ENCODE results near the gene SDK1. TPM values are rescaled to one million over a fixed set of nuclear protein-coding genes. Genes with fewer than 3 reads are reported as not detected.

Gene SDK1
- polyA plus RNA-seq, 2 of the 4 experiments (the other 2 are of a cell fraction) = 0.12 to 0.28 TPM

DNA sequence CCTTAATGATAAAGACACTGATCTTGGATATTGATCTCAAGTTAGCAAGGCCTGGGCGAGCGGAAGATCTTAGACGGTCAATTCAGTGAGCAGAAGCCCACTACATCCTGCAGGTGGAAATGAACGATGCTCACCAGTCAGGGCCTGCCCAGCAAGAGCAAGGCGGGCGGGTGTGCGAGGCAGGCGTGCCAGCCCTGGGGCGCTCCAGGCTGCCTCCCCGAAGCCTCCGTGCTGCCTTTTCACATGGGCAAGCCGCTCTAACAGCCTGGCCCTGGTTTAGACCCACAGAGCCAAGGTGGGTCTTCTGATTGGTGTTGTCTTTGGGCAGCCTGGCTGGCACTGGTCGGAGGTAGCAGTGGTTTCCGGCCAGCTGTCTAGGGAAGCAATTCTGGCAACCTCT lies 906.0 kb downstream of the SDK1 start:
- POLR2A ChIA-PET = no interaction called here
- Histone ChIP-seq H3K9me3 (no peaks in the 10 kb centered on the region), H3K27ac (no peak overlapping the region), H3K4me1 (no peaks in the 10 kb centered on the region), H3K4me3 (no peak overlapping the region), H3K4me2 (no peak overlapping the region)
- CTCF ChIA-PET = no interaction called here
- WGBS (ENCODE audit: missing lambda C conversion rate) = 66% methylated on average over 8 of the region's 14 CpGs
- TF ChIP-seq MYC (IDR thresholded peaks at IDR 0.05; ENCODE audit: borderline replicate concordance, low read length) = no peak
- TF ChIP-seq TP53 (CRISPR knock-in tag; IDR thresholded peaks at IDR 0.05) = no peak
- no peak for TF ChIP-seq TFCP2L1 (CRISPR knock-in tag; IDR thresholded peaks at IDR 0.05)
- TF ChIP-seq, protein P1, sequence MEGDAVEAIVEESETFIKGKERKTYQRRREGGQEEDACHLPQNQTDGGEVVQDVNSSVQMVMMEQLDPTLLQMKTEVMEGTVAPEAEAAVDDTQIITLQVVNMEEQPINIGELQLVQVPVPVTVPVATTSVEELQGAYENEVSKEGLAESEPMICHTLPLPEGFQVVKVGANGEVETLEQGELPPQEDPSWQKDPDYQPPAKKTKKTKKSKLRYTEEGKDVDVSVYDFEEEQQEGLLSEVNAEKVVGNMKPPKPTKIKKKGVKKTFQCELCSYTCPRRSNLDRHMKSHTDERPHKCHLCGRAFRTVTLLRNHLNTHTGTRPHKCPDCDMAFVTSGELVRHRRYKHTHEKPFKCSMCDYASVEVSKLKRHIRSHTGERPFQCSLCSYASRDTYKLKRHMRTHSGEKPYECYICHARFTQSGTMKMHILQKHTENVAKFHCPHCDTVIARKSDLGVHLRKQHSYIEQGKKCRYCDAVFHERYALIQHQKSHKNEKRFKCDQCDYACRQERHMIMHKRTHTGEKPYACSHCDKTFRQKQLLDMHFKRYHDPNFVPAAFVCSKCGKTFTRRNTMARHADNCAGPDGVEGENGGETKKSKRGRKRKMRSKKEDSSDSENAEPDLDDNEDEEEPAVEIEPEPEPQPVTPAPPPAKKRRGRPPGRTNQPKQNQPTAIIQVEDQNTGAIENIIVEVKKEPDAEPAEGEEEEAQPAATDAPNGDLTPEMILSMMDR (IDR thresholded peaks at IDR 0.05) = no peak
- TF ChIP-seq, protein P2, sequence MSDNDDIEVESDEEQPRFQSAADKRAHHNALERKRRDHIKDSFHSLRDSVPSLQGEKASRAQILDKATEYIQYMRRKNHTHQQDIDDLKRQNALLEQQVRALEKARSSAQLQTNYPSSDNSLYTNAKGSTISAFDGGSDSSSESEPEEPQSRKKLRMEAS (IDR thresholded peaks at IDR 0.05) = no peak
- no peak for TF ChIP-seq CBX2 (IDR thresholded peaks at IDR 0.05; ENCODE audit: borderline replicate concordance, low read depth)
- TF ChIP-seq HOXA7 (CRISPR knock-in tag; IDR thresholded peaks at IDR 0.05) = no peak
- DNase-seq (ENCODE audit: low read depth in 1 of 2, low spot score in 1 of 2) = no peak
- no peak for FAIRE-seq
- no peak for ATAC-seq

- ChIA-PET POLR2A (no interaction called here), CTCF (interaction anchor here (1.0 kb wide), 1 partner anchor 271 kb away, joined by 3 read pairs; no protein-coding TSS in a partner anchor)
- TF ChIP-seq FOXS1 (CRISPR knock-in tag; IDR thresholded peaks at IDR 0.05) = no peak
- TF ChIP-seq POLR2A (IDR thresholded peaks at IDR 0.05; ENCODE audit: low read length) = no peak
- TF ChIP-seq, protein P3, sequence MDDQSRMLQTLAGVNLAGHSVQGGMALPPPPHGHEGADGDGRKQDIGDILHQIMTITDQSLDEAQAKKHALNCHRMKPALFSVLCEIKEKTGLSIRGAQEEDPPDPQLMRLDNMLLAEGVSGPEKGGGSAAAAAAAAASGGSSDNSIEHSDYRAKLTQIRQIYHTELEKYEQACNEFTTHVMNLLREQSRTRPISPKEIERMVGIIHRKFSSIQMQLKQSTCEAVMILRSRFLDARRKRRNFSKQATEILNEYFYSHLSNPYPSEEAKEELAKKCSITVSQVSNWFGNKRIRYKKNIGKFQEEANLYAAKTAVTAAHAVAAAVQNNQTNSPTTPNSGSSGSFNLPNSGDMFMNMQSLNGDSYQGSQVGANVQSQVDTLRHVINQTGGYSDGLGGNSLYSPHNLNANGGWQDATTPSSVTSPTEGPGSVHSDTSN (IDR thresholded peaks at IDR 0.05) = no peak
- no peak for TF ChIP-seq HDAC2 (IDR thresholded peaks at IDR 0.05)
- TF ChIP-seq, protein P4, sequence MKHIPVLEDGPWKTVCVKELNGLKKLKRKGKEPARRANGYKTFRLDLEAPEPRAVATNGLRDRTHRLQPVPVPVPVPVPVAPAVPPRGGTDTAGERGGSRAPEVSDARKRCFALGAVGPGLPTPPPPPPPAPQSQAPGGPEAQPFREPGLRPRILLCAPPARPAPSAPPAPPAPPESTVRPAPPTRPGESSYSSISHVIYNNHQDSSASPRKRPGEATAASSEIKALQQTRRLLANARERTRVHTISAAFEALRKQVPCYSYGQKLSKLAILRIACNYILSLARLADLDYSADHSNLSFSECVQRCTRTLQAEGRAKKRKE (CRISPR knock-in tag; IDR thresholded peaks at IDR 0.05; ENCODE audit: low read depth) = no peak
- TF ChIP-seq FOSL2 (IDR thresholded peaks at IDR 0.05) = no peak
- TF ChIP-seq FOSL2 (CRISPR knock-in tag; IDR thresholded peaks at IDR 0.05) = no peak
- TF ChIP-seq, protein P2 (IDR thresholded peaks at IDR 0.05) = no peak
- TF ChIP-seq, protein P1 (IDR thresholded peaks at IDR 0.05) = no peak
- no peak for TF ChIP-seq ZFP36 (IDR thresholded peaks at IDR 0.05; ENCODE audit: borderline replicate concordance, partially characterized antibody)
- TF ChIP-seq PHF8 (IDR thresholded peaks at IDR 0.05; ENCODE audit: borderline replicate concordance, low read depth) = no peak
- no peak for TF ChIP-seq MAZ (IDR thresholded peaks at IDR 0.05; ENCODE audit: borderline replicate concordance, low read depth, low read length)
- no peak for TF ChIP-seq RARB (CRISPR knock-in tag; IDR thresholded peaks at IDR 0.05)
- no peak for TF ChIP-seq RCOR1 (IDR thresholded peaks at IDR 0.05; ENCODE audit: low read depth, low read length)
- TF ChIP-seq JUN (IDR thresholded peaks at IDR 0.05) = no peak
- DNase-seq (ENCODE audit: low read depth in 1 of 2, low spot score in 1 of 2) (no peak), FAIRE-seq (no peak), ATAC-seq (no peak)
- WGBS (ENCODE audit: missing lambda C conversion rate) = 48% methylated on average over 11 of the region's 15 CpGs
- no peak overlapping the region for H3K4me3 ChIP-seq
- H3K4me2 ChIP-seq = no peak overlapping the region
- no peaks in the 10 kb centered on the region for H3K4me1 ChIP-seq
- no peak overlapping the region for H3K27ac ChIP-seq
- H3K9me3 ChIP-seq = no peaks in the 10 kb centered on the region
Measured at GRCh38 chr7:4208086-4208485, 907.0 kb downstream of the SDK1 start.

Data from A549 (cell line).